Smooth muscle cell (in vitro differentiated cells): Measurements from ENCODE around the gene EBPL. TPM values are rescaled to one million over a fixed set of nuclear protein-coding genes. Genes with fewer than 3 reads are reported as not detected.

Experiments used
- DNase-seq: peaks from one replicate; lab custom pipeline; 2025; ENCODE audit not compliant: unreplicated experiment; lab: John Stamatoyannopoulos, UW
- H2AFZ ChIP-seq: fragments of 200-600 bp; sonication (generic); 2 replicates; pipeline ENCODE4 v1.6.0; 2016; ENCODE audit warnings: antibody characterized with exemption, low read depth, mild to moderate bottlenecking
- H3F3A ChIP-seq: fragments of 200-600 bp; sonication (generic); 2 replicates; pipeline ENCODE4 v1.6.0; 2017; ENCODE audit warnings: antibody characterized with exemption, low read depth
- H3K27ac ChIP-seq: fragments of 200-600 bp; sonication (generic); 2 replicates; pipeline ENCODE4 v1.5.1; 2016; ENCODE audit warnings: low read depth, mild to moderate bottlenecking
- H3K27me3 ChIP-seq: fragments of 200-600 bp; sonication (generic); 2 replicates; pipeline ENCODE4 v1.6.1; 2016; ENCODE audit warnings: low read depth, mild to moderate bottlenecking
- H3K36me3 ChIP-seq: fragments of 200-600 bp; sonication (generic); 2 replicates; pipeline ENCODE4 v1.5.1; 2016; ENCODE audit warnings: low read depth
- H3K4me1 ChIP-seq: fragments of 200-600 bp; sonication (generic); 2 replicates; pipeline ENCODE4 v1.5.1; 2016; ENCODE audit warnings: low read depth
- H3K4me2 ChIP-seq: fragments of 200-600 bp; sonication (generic); 2 replicates; pipeline ENCODE4 v1.6.0; 2016; ENCODE audit warnings: mild to moderate bottlenecking
- H3K4me3 ChIP-seq: fragments of 200-600 bp; sonication (generic); 2 replicates; pipeline ENCODE4 v1.5.1; 2016; ENCODE audit warnings: mild to moderate bottlenecking
- H3K79me2 ChIP-seq: fragments of 200-600 bp; sonication (generic); 2 replicates; pipeline ENCODE4 v1.6.0; 2016; ENCODE audit warnings: low read depth, mild to moderate bottlenecking
- H3K9ac ChIP-seq: fragments of 200-600 bp; sonication (generic); 2 replicates; pipeline ENCODE4 v1.6.0; 2016; ENCODE audit warnings: low read depth
- H3K9me3 ChIP-seq: fragments of 200-600 bp; sonication (generic); replicated peaks from 2 replicates; pipeline ENCODE4 v1.5.1; 2016; ENCODE audit warnings: low read depth
- H4K20me1 ChIP-seq: fragments of 200-600 bp; sonication (generic); 2 replicates; pipeline ENCODE4 v1.6.0; 2016; ENCODE audit warnings: low read depth
- CTCF ChIP-seq: fragments of 200-600 bp; sonication (generic); IDR thresholded peaks from 2 replicates; pipeline ENCODE4 v1.5.1; 2017; ENCODE audit warnings: borderline replicate concordance, mild to moderate bottlenecking, antibody characterized with exemption; ENCODE audit not compliant: insufficient read depth, poor library complexity, severe bottlenecking
- WGBS: methylation state at CpG from one replicate; pipeline ENCODE4 v1.1.7; 2016; ENCODE audit warnings: low lambda C conversion rate; 5-methylcytosine and 5-hydroxymethylcytosine counted together
- polyA plus RNA-seq: library from polyadenylated mRNA; unstranded; fragments of >200 nt; fragmentation: Nextera tagmentation; extraction: Ambion mirVana; gene quantifications from 2 replicates; pipeline ENCODE4 v1.2.1, GENCODE V29; 2016
- total RNA-seq: library from RNA; depleted of rRNA; stranded (reverse); fragments of >200 nt; gene quantifications from 2 replicates; pipeline ENCODE4 v1.2.3, GENCODE V29; 2014

Gene EBPL
- total and polyA plus RNA-seq, 2 experiments from 2014 or later: 86.5 to 108 TPM

DNA sequence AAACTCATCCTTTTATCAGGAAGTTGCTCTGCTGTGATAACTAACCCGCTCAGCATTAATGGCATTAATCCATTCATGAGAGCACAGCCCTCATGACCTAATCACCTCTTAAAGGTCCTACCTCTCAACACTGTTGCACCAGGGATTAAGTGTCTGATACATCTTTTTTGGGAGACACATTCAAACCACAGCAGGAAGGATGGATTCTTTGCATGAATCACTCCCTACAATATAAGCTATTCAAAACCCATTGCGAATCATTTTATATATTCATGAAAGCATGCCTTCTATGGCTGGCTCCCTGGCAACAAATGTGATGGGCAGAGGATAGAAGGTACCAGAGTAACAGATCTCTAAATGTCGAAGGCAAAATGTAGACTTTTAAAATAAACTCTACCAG is 35.4 kb downstream of the EBPL start:
- DNase-seq: no peak
- Histone ChIP-seq H3K4me1 (peaks cover 12% of the 10 kb centered on the region), H2AFZ (no peak overlapping the region), H3K79me2 (no peaks in the 10 kb centered on the region), H3K9ac (no peak overlapping the region), H3F3A (no peaks in the 10 kb centered on the region), H3K4me2 (no peak overlapping the region), H3K9me3 (no peaks in the 10 kb centered on the region), H3K36me3 (no peaks in the 10 kb centered on the region), H3K4me3 (no peak overlapping the region), H3K27me3 (no peaks in the 10 kb centered on the region), H4K20me1 (no peaks in the 10 kb centered on the region), H3K27ac (no peak overlapping the region)
- 62% methylated on average over 3 of the region's 3 CpGs for WGBS
- no peak for TF ChIP-seq CTCF

- Histone ChIP-seq H3K27me3 (no peaks in the 10 kb centered on the region), H3K4me1 (peaks cover 12% of the 10 kb centered on the region), H3K27ac (no peak overlapping the region), H3K4me3 (no peak overlapping the region), H4K20me1 (no peaks in the 10 kb centered on the region), H3K79me2 (no peaks in the 10 kb centered on the region), H3K9me3 (no peaks in the 10 kb centered on the region), H3K4me2 (no peak overlapping the region), H3K9ac (no peak overlapping the region), H3K36me3 (no peaks in the 10 kb centered on the region), H3F3A (no peaks in the 10 kb centered on the region), H2AFZ (no peak overlapping the region)
- no peak for TF ChIP-seq CTCF
- whole genome bisulfite sequencing: 87% methylated on average over 3 of the region's 3 CpGs
- no peak for DNase-seq
These were observed 37.3 kb downstream of the EBPL start for GRCh38 chr13:49654011-49654410.

GRCh38 chr13:49653478-49653877 is 37.8 kb downstream of the EBPL start:
- Histone ChIP-seq H3K9ac (no peak overlapping the region), H3K36me3 (no peaks in the 10 kb centered on the region), H3K4me2 (no peak overlapping the region), H3K79me2 (no peaks in the 10 kb centered on the region), H3K27me3 (no peaks in the 10 kb centered on the region), H3K9me3 (no peaks in the 10 kb centered on the region), H3K27ac (no peak overlapping the region), H3K4me1 (peaks cover 12% of the 10 kb centered on the region), H2AFZ (no peak overlapping the region), H3K4me3 (no peak overlapping the region), H3F3A (no peaks in the 10 kb centered on the region), H4K20me1 (no peaks in the 10 kb centered on the region)
- DNase-seq: no peak
- TF ChIP-seq CTCF: no peak
